ENCODE measurements around the gene DAND5. TPM values are rescaled to one million over a fixed set of nuclear protein-coding genes. Genes with fewer than 3 reads are reported as not detected.

The DAND5 gene
- total RNA-seq, 1 donor from 2014 or later = under 0.01 TPM

DNA sequence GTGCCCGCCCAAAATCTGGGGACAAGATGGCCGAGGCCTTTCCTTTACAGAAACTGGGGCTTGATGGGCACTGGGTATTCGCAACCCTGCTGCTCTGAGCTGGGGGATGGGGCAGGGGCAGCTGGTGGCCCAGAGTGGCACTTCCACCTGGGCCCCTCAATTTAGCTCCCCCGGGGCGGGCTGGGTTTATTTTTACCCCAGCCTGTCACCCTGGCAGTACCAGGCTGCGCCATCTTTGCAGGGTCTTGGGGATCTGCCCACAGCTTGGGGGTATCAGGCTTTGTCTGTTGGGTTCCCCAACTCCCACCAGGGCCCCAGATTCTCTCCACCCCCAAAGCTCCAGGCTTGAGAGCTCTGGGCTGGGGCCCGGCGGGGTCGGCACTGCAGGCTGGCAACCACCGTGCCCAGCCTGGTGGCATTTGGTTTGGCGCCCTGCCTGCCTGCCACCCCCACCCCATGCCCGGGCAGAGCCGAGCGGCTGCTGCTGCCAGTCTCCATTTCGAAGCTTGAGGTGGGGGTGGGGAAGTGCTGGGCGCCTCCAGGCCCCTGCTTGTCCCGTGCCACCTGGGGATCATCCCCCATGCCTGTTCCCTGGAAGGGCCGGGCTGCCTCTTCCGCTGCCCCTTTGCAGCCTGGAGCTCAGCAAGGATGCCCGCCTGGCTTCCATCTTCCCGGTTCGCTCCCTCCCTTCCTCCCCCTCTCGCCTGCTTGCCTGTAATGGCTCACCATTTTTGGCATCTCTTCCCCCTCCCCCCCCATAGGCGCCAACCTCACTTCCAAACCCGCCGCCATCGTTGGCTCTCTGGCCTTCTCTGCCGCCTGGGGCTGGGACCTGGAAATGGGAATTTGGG lies 37.3 kb downstream of the DAND5 start:
- no peak for FAIRE-seq
- no peak for DNase-seq (ENCODE audit: low spot score in 2 of 2)

DNA sequence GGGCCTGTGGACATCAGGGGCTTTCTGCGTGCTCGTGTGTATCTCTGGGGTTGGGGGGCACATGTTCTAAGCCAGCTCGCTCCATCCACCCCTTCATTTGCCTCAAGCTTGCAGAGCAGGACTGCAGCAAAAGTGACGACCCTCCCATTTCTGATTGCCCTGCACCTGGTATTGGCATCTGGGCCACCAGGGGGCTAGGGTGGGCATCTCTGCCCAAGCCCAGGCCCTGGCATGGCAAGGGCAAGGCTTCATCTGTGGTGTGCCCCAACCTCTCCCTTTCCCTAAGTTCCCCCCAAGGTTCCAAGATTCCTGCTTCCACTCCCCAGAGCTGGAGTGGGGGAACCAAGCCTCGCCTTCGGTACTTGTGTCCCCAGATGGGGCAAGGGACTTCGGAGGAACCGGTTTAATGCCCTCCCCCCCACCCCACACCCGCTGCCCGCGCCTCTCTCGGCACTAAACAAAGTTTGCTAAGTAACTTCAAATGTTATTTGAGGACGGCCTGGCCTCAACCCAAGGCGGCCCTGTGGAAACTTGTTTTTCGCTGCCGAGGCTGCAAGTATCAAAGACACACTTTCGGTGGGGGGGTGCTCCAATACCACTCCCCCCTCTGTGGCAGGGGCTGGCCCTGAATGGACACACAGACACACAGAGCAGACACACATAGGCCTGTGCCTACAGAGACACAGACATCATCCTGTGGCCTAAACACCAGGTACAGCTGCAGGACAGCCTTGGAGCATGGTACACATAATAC lies 38.1 kb downstream of the DAND5 start:
- no peak for FAIRE-seq
- no peak for DNase-seq (ENCODE audit: low spot score in 2 of 2)

DNA sequence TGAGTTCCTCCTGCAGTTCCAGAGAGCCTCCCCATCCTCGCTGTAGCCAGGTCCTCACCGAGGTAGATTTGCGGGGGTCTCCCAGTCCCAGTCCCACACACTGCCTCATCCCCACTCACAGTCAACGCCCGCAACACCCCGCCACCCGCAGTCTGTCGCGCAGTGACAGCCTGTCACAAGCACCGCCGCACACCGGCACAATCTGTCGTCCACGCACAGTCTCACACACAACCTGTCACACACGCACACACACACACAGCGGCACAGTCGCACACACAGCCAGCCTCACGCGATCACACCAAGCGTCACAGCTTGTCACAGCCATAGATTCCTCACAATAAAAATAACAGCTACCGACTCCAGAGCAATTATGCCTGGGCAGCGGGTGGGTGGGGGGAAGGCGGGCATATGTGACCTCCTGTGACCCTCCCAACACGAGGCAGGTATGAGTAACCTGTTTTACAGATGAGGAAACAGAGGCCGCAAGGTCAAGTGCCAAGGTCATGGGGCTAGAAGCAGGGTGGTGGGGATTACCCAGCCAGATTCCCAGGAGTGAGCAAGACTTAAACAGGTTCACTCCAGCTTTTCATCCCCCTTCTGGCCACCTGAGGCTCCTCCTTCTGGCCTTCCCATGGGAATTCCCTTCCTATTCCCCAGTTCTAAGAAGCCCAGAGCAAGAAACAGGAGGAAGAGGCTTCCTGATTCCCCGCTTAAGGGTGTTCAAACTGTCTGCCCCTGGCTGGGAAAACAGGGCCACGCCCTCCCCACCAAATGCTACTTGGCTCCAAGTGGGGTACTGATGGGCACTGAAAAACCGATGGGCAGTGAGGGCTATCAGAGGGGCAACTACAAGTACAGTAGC lies 39.8 kb downstream of the DAND5 start:
- FAIRE-seq = no peak
- no peak for DNase-seq (ENCODE audit: low spot score in 2 of 2)

DNA sequence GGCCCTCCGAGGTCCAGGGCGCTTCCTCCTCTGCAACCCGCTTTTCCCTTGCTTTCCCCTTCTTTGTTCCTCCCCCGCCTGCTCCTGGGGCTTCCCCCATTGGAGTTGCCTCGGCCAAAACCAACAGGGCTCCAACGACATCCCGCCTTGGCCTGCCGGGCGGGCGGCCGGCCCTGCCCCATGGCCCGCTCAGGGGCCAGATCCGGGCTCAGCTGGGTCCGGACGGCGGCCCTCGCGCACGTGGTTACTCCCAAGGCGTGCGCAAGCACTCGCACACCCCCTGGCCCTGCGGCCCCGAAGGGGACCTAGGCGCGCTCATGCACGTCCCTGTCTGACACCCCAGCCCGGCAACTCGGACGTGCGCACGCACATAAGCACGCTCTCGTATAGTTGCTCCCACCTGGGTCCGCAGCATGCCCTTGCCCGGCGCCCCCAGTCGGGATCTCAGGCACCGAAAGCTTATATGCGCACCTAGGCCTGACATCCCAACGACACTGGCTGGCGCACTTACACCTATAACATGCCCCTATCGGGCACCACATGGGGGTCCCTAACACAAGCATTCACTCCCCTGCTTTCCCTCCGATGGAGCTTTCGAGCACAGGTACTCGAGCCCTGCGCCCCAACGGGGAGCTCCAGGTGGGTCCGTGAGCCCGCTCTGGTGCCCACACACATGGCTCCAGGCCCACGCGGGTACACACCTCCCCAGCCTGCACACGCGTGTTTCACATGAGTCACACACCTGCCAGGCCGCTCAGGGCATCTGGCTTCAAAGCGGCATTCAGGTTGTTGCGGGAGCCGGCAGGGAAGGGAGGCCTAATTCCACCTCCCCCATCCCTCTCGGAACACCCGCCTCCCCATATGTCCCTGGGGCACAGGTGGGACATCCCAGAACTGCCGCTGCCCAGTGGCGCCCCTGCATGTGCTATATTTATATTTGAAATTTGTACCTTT lies 40.9 kb downstream of the DAND5 start:
- no peak for DNase-seq (ENCODE audit: low spot score in 2 of 2)
- FAIRE-seq = no peak

DNA sequence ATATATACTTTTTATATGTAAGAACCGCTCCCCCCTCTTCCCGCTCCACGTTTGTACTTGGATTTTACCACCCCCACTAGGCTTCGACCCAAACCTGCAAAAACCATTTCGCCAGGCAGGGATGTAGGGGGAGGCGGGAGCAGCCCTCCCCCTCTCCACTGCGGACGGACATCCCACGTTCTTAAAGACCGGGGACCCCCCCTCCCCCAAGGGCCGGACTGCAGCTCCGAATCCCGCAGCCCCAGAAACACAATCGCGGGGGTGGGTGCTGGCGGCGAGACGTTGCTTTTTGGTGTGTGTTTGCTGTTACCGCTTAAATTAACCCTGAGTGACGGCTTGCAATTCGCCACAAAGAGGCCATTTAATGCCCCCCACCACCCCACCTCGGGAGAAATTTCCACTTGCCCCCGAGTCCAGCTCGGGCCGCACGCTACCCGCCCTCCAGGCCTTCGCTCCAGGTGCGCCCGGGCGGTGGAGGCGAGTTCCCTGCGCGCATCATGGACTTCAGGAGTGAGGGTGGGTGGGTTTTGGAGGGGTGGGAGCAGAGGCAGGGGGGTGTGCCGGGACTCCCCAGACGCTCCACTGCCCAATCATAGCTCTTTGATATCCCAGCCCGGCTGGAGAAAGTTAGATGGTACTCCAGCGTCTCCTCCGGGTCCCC lies 41.7 kb downstream of the DAND5 start:
- DNase-seq (ENCODE audit: low spot score in 2 of 2) (no peak), FAIRE-seq (no peak)

DNA sequence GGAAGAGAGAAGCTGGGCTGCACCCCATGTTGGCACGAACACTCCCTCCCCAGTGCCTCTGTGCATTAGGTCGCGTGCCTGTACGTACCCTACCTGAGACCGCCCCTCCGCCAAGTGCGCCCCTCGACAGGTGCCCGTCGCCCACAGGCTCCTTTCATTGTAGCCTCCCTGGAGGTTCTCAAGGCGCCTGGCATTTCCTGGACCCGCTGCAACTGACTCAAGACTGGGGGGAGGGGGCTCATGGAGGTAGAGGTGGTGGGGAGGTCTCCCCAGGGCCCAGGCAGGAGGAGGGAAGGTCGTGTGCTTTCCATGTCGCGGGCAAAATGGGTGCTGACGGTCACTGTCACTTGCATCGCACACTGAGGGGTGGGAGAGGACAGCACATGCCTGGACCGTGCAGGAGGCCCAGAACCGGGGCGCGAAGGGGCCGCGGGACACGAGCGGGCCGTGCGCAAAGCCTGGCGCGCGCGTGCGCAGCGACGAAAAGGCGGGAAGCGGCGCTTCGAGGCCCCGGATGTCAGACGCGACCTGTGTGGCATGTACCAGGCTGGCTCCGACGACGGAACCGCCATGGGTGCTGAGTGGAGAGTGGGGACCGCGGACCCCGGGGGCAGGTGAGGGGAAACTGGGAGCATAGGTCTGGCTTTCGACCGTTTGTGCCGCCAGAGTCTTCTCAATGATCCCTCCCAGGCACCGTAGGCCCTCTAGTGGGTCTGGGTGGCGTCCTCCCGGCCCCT lies 42.4 kb downstream of the DAND5 start:
- no peak for DNase-seq (ENCODE audit: low spot score in 2 of 2)
- FAIRE-seq = no peak

DNA sequence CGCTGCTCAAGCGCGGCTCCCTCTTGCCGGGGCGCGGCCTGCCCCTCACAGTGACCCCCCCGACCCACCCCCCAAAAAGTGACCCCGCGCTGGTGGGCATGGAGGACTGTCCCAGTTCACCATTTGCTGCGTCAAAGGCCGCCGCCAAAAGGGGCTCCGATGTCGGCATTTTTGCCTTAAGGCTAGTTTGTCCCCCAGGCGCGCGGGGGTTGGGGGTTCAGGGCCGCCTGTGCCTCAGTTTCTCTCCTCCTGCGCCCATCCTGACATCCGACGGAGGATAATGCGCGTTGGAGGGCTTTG lies 43.0 kb downstream of the DAND5 start:
- DNase-seq (ENCODE audit: low spot score in 2 of 2) (no peak), FAIRE-seq (no peak)

DNA sequence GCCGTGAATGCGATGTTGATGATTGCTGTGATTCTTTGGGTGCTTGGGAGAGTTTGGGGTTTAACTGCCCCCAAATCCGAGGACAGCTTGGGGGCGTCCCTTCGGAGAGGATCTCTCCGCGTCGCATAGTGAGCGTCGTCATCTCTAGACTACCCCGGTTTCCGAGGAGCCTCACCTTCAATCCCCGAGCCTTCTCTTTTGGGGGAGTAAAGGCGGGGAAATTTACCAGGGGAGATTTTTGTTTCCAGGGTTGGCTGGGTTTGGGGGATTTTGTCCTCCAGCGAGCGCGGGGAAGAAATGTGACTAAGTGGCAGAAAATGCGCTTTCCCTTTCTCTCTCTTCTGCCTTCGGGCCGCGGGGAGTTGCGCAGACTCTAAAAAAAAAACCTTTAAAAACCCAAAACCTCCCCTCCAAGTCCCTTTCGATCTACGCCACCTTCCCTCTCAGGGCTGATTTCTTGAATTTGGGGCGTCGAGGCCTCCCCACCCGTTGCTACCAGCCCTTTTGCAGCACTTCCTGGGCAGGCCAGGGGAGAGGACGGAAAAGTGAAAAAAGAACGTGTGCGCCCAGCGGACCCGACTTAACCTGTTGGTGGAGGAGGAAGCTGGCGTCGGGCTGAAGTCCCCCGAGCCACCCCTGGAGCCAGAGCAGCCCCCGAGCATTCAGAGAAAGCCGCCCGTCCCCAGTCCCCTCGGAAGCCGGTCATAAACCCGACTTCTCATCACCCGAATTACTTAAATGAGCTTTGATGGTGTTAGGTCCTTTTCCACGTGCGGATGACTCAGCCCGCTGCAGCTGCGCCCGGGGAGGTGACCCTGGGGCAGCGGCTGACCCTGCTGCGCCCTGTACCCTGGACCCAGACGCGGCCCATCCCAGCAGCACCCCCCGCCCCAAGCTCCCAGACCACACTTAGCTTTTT lies 43.6 kb downstream of the DAND5 start:
- DNase-seq (ENCODE audit: low spot score in 2 of 2) (peak in 1 of 2 donors; percentile 73), FAIRE-seq (no peak)

DNA sequence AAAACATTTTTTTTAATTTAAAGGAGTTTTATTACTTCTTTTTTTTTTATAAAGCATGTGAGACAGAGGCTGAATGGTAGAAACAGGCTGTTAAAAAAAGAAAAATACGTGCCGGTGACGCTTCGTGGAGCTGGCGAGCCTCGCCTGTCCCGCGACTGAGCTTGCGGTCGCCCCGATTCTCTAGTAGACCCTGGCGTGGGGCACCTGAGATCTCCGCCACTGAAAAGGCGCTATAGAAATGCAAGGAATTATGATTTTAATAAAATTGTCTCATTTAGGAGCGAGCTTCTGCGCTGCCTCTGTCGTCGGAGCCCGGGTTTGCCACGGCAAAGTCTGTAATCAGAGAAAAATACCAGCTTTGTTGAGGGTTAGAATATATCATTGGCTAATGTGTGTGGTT lies 44.3 kb downstream of the DAND5 start:
- FAIRE-seq (no peak), DNase-seq (ENCODE audit: low spot score in 2 of 2) (no peak)

DNA sequence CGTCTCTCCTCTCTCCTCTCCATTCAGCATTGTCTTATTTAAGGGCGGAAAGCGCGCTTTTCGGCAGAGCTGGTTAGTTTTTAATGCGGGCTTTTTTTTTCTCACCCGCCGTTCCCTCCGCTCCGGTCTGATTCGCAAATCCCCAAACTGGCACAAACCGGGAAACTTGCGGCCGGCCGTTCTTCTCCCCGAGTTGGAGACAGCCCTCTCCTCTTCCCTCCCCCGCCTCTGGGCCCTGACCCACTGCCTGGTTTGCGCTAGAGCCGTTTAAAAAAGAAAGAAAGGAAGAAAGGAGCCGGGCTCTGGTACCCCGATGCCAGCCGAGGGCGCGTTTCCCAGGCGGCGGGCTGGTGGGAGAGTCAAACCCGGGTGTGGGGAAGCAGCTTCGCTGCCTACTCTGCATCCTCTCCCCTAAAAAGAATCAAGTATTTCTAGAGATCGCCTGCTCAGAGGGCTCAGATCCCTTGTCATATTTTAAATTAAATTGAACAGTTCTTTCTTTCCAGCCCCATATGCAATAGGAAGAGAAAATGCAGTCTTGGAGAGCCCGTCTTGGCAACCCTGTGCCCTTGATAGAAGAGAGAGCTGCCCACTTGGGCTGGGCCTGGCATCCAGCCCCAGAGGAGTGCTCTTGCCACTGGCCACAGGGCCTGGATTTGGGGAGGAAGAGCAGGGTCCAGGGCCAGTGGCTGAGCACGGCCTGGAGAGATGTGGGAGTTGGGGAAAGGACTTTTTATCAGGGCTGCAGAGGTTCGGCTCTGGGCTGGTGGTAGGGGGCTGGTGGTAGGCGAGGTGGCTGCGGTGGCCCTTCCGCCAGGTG lies 44.9 kb downstream of the DAND5 start:
- FAIRE-seq (no peak), DNase-seq (ENCODE audit: low spot score in 2 of 2) (no peak)

DNA sequence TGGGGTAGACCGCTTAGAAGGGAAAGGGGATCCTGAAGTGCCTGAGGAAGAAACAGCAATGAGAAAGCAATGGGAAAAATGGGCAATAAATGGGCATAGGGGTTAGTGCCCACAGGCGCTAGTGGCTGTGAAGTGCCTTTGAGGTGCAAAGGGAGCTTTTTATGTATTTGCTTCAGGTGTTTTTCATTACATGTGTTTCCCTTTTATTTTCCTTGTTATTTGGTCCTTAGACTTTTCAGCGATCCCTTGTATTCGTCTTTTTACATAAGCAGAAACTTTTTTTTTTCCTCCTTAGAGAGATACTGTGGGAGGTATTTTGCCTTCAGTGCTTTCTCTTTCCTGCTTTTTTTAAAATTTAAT lies 45.5 kb downstream of the DAND5 start:
- DNase-seq (ENCODE audit: low spot score in 2 of 2) (no peak), FAIRE-seq (no peak)

DNA sequence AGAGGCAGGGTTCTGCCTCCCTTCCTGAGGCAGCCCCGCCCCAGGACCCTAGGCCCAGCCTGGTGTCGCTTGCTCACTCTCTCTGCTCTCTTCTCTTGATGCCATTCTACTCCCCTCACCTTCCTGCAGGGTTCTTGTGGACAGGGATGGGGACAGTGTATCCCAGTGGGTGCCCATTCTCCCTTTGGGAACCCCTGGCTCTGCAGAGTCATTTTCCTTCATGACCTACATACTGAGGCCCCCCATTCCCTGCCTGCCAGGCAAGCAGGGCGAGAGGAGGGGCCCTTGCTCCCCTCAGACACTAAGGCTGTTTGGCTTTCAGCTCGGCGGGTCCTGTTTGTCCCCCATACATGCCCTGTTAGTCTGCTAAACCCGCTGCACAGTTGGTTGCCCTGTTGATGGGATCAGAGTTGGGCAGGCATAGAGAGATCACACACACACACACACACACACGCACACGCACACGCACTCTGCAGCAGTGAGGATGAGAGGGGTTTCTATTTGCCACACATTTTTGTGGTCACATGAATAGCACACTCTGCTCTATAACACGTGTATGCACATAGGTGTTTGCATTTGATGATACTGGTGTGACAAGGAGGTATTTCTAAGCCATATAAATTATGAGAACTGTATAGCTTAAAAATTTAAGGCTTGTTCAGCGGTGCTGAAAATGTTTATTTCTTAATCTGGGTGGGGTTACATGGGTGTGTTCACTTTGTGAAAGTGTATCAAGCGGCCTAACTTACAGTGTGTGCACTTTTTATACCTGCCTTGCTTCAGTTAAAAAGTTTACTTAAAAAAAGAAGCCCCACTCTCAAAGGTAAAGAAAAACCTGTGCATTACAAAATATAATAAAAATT lies 46.2 kb downstream of the DAND5 start:
- no peak for DNase-seq (ENCODE audit: low spot score in 2 of 2)
- FAIRE-seq = no peak

DNA sequence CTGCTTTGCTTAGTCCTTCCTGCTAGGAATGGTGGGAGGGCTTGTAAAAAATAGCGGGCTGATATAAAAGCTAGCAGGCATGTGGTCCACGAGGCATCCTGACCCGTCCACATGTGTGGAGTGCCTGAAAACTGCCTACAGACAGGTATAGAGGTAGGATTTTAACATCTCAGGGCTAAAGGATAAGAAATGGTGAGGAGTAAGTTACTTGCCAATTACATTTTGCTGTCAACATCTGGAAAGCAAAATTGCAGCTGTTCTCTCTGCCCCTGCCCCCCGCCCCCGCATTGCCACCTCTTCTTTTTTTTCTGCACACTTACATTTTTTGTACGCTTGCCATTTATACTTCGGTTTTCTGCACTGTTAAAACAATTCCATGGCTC lies 46.9 kb downstream of the DAND5 start:
- DNase-seq (ENCODE audit: low spot score in 2 of 2) (no peak), FAIRE-seq (no peak)

DNA sequence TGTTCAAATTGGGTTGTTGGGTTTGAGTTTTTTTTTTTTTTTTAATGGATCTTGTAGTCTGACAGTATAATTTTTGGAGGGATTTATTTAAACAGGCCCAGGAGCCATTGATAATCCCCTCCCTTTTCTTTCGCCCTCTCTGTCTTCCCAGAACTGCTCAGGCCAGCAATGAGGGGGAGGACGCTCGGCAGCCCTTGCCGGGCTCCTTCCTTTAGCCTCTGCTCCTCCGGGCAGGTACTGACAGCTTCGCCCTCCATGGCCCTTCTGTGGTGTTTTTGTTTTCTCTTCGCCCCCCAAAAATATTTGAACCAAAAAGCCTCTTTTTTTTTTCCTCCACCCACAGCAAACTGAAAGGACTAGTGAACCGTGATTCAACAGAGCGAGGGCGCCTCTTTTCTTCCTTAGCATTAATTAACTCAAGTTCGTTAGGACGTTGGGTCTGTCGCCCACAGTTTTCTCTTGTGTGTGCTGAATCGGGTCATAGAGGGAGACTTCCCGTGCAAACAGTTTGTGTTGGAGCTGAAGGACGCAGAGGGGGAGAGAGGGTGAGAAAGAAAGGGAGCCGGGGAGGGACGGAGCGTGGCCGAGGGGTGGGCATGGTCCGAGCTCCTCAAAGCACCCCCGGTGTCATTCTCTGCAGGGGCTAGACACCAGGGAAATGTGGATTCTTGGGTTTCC lies 47.4 kb downstream of the DAND5 start:
- FAIRE-seq (no peak), DNase-seq (ENCODE audit: low spot score in 2 of 2) (peak in 1 of 2 donors; percentile 31)

DNA sequence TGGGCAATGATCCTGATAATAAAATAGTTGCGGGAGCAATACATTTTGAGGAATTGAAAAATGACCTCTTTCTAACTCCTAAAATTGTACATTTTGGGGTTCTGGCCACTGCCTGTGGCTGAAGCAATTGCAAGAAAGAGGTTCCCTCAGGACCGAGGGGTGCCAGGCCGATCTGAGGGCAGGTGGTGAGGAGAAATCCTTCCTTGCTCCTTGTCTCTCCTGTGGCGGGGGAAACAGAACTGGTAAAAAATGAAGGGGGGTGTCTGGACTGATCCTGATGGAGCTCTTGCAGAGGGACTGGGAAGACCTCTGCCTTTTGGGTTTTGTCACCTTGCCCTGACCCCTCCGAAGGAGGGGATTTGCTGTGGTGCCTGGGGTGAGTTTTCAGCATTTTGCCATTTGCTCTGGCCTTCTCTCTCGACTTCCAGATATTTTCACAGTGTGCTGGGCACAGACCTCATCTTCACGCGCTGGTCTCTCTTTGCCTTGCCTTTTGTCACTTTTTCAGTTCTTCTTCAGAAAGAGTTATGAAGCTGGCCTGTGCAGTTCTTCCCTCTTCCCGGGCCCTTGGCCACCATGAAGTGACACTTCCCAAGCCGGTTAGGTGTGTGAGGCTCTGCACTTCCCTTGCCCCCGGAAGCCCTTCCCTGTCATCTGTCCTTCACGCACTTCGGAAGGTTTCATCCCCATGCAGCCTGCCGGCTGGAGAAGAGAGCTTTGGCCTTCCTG lies 48.1 kb downstream of the DAND5 start:
- FAIRE-seq (no peak), DNase-seq (ENCODE audit: low spot score in 2 of 2) (no peak)

Data from frontal cortex (tissue), 4 donors.